Measurements from ENCODE around the gene ATG13.

GRCh38 chr11:46655631-46656030 is 38.3 kb downstream of the ATG13 start:
- TF ChIP-seq CTCF (IDR thresholded peaks at IDR 0.05; ENCODE audit: insufficient read depth, low read length) (no peak), SPI1 (IDR thresholded peaks at IDR 0.05; ENCODE audit: borderline replicate concordance, low read depth) (no peak), GABPA (IDR thresholded peaks at IDR 0.05; ENCODE audit: low read depth) (no peak), REST (IDR thresholded peaks at IDR 0.05; ENCODE audit: insufficient replicate concordance, low read depth) (no peak), POLR2AphosphoS5 (IDR thresholded peaks at IDR 0.05; ENCODE audit: low read depth) (no peak)
